SK-N-SH (cell line): ENCODE results near the gene LY6G5C. TPM values are rescaled to one million over a fixed set of nuclear protein-coding genes. Genes with fewer than 3 reads are reported as not detected.

Experiments used
- CTCF ChIA-PET: fragments of 300-600, 350-600 bp; formaldehyde crosslinking; extraction: SDS; loops from one replicate; lab custom pipeline; 2021; lab: Yijun Ruan, JAX
- POLR2A ChIA-PET: fragments of 350-600 bp; sonication (Branson Sonifier 250); formaldehyde crosslinking; extraction: SDS; loops from one replicate; lab custom pipeline; 2020; ENCODE audit warnings: antibody characterized with exemption, inconsistent platforms; lab: Yijun Ruan, JAX
- DNase-seq: peaks from one replicate; pipeline ENCODE4 v3.0.0; 2012
- H2AFZ ChIP-seq: fragments of 200-600 bp; sonication (generic); 2 replicates; pipeline ENCODE4 v1.8.1; 2016; ENCODE audit warnings: antibody characterized with exemption, mild to moderate bottlenecking, low read depth
- H3F3A ChIP-seq: fragments of 200-600 bp; sonication (generic); replicated peaks from 2 replicates; pipeline ENCODE3; 2016; ENCODE audit warnings: antibody characterized with exemption, mild to moderate bottlenecking; ENCODE audit not compliant: insufficient read depth
- H3K27ac ChIP-seq, 2 experiments: fragments of 200-500 bp in 1 of 2; fragments of 200-600 bp in 1 of 2; sonication (Bioruptor generic) in 1 of 2; sonication (generic), shearing (Covaris generic) in 1 of 2; 2 replicates each; pipeline versions ENCODE4 v1.5.1 to v1.6.1; 2014 to 2016; ENCODE audit warnings: low read depth in 2 of 2, inconsistent platforms in 1 of 2, low read length in 1 of 2, mild to moderate bottlenecking in 1 of 2, mixed read lengths in 1 of 2
- H3K27me3 ChIP-seq: fragments of 200-600 bp; sonication (generic), shearing (Covaris generic); 2 replicates; pipeline ENCODE4 v1.6.1; 2016; ENCODE audit warnings: mixed run types; ENCODE audit not compliant: insufficient read depth
- H3K36me3 ChIP-seq, 2 experiments: fragments of 200-500 bp in 1 of 2; fragments of 200-600 bp in 1 of 2; sonication (Bioruptor generic) in 1 of 2; sonication (generic) in 1 of 2; replicated peaks in 1 of 2; 2 replicates each; pipeline versions ENCODE3 to v1.5.1; 2014 to 2016; ENCODE audit warnings: low read length in 1 of 2, mild to moderate bottlenecking in 1 of 2; ENCODE audit not compliant: insufficient read depth in 2 of 2, control insufficient read depth in 1 of 2
- H3K4me1 ChIP-seq, 2 experiments: fragments of 200-500 bp in 1 of 2; fragments of 200-600 bp in 1 of 2; sonication (Bioruptor generic) in 1 of 2; sonication (generic), shearing (Covaris generic) in 1 of 2; 2 replicates each; pipeline versions ENCODE4 v1.5.1 to v1.6.1; 2014 to 2016; ENCODE audit warnings: low read depth in 1 of 2, low read length in 1 of 2, mixed run types in 1 of 2; ENCODE audit not compliant: insufficient read depth in 2 of 2, control insufficient read depth in 1 of 2
- H3K4me2 ChIP-seq: fragments of 200-600 bp; sonication (generic), shearing (Covaris generic); 2 replicates; pipeline ENCODE4 v1.6.1; 2017; ENCODE audit warnings: mixed run types
- H3K4me3 ChIP-seq, 2 experiments: fragments of 200-500 bp in 1 of 2; fragments of 200-600 bp in 1 of 2; sonication (Bioruptor generic) in 1 of 2; sonication (generic), shearing (Covaris generic) in 1 of 2; 2 replicates each; pipeline versions ENCODE4 v1.5.1 to v1.8.1; 2014 to 2016; ENCODE audit warnings: low read depth in 2 of 2, inconsistent platforms in 1 of 2, low read length in 1 of 2, mild to moderate bottlenecking in 1 of 2, mixed read lengths in 1 of 2, moderate library complexity in 1 of 2
- H3K79me2 ChIP-seq: fragments of 200-600 bp; sonication (generic); 2 replicates; pipeline ENCODE4 v1.8.1; 2017; ENCODE audit warnings: mild to moderate bottlenecking; ENCODE audit not compliant: insufficient read depth
- H3K9ac ChIP-seq: fragments of 200-600 bp; sonication (generic); 2 replicates; pipeline ENCODE4 v1.6.1; 2017; ENCODE audit warnings: mixed run types
- H3K9me2 ChIP-seq: fragments of 200-600 bp; sonication (generic); 2 replicates; pipeline ENCODE4 v1.6.1; 2017; ENCODE audit warnings: mixed run types
- H3K9me3 ChIP-seq: fragments of 200-600 bp; sonication (generic); 2 replicates; pipeline ENCODE4 v1.6.1; 2017; ENCODE audit warnings: mixed run types, mild to moderate bottlenecking, moderate library complexity
- H4K20me1 ChIP-seq: fragments of 200-600 bp; sonication (generic); 2 replicates; pipeline ENCODE4 v1.6.1; 2017; ENCODE audit warnings: mild to moderate bottlenecking, mixed run types; ENCODE audit not compliant: insufficient read depth
- CHD2 ChIP-seq: fragments of 150-350 bp; IDR thresholded peaks from 2 replicates; pipeline ENCODE4 v1.6.1; 2018; ENCODE audit warnings: low read length; ENCODE audit not compliant: partially characterized antibody
- FOXM1 ChIP-seq: IDR thresholded peaks from 2 replicates; pipeline ENCODE4 v1.4.0; 2012; ENCODE audit warnings: low read depth, mild to moderate bottlenecking
- GABPA ChIP-seq: IDR thresholded peaks from 2 replicates; pipeline ENCODE4 v1.4.0; 2012; ENCODE audit warnings: low read depth, mild to moderate bottlenecking
- POLR2AphosphoS5 ChIP-seq: IDR thresholded peaks from 2 replicates; pipeline ENCODE4 v1.6.1; 2012; ENCODE audit warnings: low read depth, low read length
- RAD21 ChIP-seq: IDR thresholded peaks from 2 replicates; pipeline ENCODE4 v1.6.1; 2012; ENCODE audit warnings: mild to moderate bottlenecking, low read length
- RFX5 ChIP-seq: IDR thresholded peaks from 2 replicates; pipeline ENCODE4 v1.6.1; 2012; ENCODE audit warnings: mild to moderate bottlenecking, improper control_type of control experiment, low read length
- SIN3A ChIP-seq: IDR thresholded peaks from 2 replicates; pipeline ENCODE4 v1.6.1; 2012; ENCODE audit warnings: low read depth, mild to moderate bottlenecking, low read length, moderate library complexity, borderline replicate concordance
- TAF1 ChIP-seq: IDR thresholded peaks from 2 replicates; pipeline ENCODE4 v1.6.1; 2012; ENCODE audit warnings: low read depth, mild to moderate bottlenecking, low read length, moderate library complexity, borderline replicate concordance
- TEAD4 ChIP-seq: IDR thresholded peaks from 2 replicates; pipeline ENCODE4 v1.4.0; 2012; ENCODE audit warnings: mild to moderate bottlenecking, borderline replicate concordance; ENCODE audit not compliant: insufficient read depth
- WGBS: methylation state at CpG from one replicate; pipeline ENCODE4 v1.1.6; 2017; ENCODE audit warnings: low lambda C conversion rate; 5-methylcytosine and 5-hydroxymethylcytosine counted together
- polyA plus RNA-seq, 3 experiments: library from polyadenylated mRNA; depleted of rRNA; stranded (reverse); fragments of >200 nt; gene quantifications; 2 replicates each; pipeline ENCODE4 v1.2.3, GENCODE V29; 2012
- TF ChIP-seq, protein P1 (sequence below): fragments of 150-350 bp; IDR thresholded peaks from 2 replicates; pipeline ENCODE4 v1.6.1; 2016; ENCODE audit warnings: mild to moderate bottlenecking, low read depth, low read length
- TF ChIP-seq, protein P2 (sequence below): IDR thresholded peaks from 2 replicates; pipeline ENCODE4 v1.6.1; 2012; ENCODE audit warnings: mild to moderate bottlenecking, low read depth, low read length, moderate library complexity
- TF ChIP-seq, protein P3 (sequence below): fragments of 150-350 bp; IDR thresholded peaks from 2 replicates; pipeline ENCODE4 v1.6.1; 2017; ENCODE audit warnings: antibody characterized with exemption, low read length, low read depth, borderline replicate concordance
- TF ChIP-seq, protein P4 (sequence below): IDR thresholded peaks from 2 replicates; pipeline ENCODE4 v1.4.0; 2012; ENCODE audit warnings: low read depth, borderline replicate concordance

LY6G5C gene
- polyA plus RNA-seq, 1 of the 3 experiments (the other 2 are of a cell fraction), result 1.1 TPM

DNA sequence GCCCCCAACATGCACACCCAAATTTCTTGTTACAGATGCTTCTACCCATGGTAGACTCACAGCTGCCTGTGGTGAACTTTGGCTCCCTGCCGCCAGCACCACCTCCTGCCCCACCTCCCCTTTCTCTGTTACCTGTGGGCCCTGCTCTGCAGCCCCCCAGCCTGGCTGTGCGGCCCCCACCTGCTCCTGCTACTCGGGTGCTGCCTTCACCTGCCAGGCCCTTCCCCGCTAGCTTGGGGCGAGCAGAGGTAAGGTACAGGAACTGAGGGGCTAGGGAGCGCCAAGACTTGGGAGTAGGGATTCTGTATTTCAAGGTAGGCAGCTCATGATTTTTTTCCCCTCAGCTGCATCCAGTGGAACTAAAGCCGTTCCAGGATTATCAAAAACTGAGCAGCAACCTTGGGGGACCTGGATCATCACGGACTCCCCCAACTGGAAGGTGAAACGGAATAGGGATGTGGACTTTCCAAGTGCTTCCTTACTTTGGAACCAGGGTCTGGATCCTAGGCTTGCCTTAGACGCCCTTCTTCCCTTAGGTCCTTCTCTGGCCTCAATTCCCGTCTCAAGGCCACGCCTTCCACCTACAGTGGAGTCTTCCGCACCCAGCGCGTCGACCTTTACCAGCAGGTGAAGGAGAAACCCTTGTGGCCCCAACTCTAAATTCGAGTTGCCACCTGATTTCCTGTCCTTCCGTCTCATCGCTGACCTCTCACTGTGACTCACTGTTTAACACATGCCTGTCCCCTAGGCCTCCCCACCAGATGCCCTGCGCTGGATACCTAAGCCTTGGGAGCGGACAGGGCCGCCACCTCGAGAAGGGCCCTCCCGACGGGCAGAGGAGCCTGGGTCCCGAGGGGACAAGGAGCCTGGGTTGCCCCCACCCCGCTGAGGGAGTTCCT is 43.9 kb downstream of the LY6G5C start:
- no peaks in the 10 kb centered on the region for H3K79me2 ChIP-seq
- H3F3A ChIP-seq, result peaks cover 71% of the 10 kb centered on the region
- H3K4me1 ChIP-seq, result no peaks in the 10 kb centered on the region; a peak in 1 of 4 replicates
- ChIA-PET CTCF (interaction anchor here (1.3 to 1.7 kb wide), 2 partner anchors 15 to 16 kb away, joined by 3 to 5 read pairs; no protein-coding TSS in a partner anchor), POLR2A (interaction anchor here (1.6 to 2.2 kb wide), 3 partner anchors 10 to 15 kb away, joined by 3 to 13 read pairs (median 10); partner anchors contain the start of gene BAG6)
- peaks cover 11% of the 10 kb centered on the region; the same call in 1 of the 2 replicates for H4K20me1 ChIP-seq
- H3K4me3 ChIP-seq, result no peak overlapping the region
- TF ChIP-seq TEAD4, result no peak
- TF ChIP-seq, protein P1, sequence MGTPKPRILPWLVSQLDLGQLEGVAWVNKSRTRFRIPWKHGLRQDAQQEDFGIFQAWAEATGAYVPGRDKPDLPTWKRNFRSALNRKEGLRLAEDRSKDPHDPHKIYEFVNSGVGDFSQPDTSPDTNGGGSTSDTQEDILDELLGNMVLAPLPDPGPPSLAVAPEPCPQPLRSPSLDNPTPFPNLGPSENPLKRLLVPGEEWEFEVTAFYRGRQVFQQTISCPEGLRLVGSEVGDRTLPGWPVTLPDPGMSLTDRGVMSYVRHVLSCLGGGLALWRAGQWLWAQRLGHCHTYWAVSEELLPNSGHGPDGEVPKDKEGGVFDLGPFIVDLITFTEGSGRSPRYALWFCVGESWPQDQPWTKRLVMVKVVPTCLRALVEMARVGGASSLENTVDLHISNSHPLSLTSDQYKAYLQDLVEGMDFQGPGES, result no peak
- TF ChIP-seq, protein P2, sequence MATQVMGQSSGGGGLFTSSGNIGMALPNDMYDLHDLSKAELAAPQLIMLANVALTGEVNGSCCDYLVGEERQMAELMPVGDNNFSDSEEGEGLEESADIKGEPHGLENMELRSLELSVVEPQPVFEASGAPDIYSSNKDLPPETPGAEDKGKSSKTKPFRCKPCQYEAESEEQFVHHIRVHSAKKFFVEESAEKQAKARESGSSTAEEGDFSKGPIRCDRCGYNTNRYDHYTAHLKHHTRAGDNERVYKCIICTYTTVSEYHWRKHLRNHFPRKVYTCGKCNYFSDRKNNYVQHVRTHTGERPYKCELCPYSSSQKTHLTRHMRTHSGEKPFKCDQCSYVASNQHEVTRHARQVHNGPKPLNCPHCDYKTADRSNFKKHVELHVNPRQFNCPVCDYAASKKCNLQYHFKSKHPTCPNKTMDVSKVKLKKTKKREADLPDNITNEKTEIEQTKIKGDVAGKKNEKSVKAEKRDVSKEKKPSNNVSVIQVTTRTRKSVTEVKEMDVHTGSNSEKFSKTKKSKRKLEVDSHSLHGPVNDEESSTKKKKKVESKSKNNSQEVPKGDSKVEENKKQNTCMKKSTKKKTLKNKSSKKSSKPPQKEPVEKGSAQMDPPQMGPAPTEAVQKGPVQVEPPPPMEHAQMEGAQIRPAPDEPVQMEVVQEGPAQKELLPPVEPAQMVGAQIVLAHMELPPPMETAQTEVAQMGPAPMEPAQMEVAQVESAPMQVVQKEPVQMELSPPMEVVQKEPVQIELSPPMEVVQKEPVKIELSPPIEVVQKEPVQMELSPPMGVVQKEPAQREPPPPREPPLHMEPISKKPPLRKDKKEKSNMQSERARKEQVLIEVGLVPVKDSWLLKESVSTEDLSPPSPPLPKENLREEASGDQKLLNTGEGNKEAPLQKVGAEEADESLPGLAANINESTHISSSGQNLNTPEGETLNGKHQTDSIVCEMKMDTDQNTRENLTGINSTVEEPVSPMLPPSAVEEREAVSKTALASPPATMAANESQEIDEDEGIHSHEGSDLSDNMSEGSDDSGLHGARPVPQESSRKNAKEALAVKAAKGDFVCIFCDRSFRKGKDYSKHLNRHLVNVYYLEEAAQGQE, result no peak
- no peak for TF ChIP-seq RAD21
- TF ChIP-seq POLR2AphosphoS5, result no peak
- no peak for TF ChIP-seq SIN3A
- TF ChIP-seq GABPA, result no peak
- H3K4me2 ChIP-seq, result no peak overlapping the region
- H3K9ac ChIP-seq, result no peak overlapping the region
- 87% methylated on average over 27 of the region's 27 CpGs for WGBS
- no peak for DNase-seq
- no peaks in the 10 kb centered on the region for H3K9me2 ChIP-seq
- no peaks in the 10 kb centered on the region for H3K9me3 ChIP-seq
- no peak overlapping the region for H2AFZ ChIP-seq
- no peaks in the 10 kb centered on the region for H3K27me3 ChIP-seq
- peaks cover 30 to 95% of the 10 kb centered on the region in 2 experiments for H3K36me3 ChIP-seq
- H3K27ac ChIP-seq, result no peak overlapping the region; a peak in 1 of 4 replicates

DNA sequence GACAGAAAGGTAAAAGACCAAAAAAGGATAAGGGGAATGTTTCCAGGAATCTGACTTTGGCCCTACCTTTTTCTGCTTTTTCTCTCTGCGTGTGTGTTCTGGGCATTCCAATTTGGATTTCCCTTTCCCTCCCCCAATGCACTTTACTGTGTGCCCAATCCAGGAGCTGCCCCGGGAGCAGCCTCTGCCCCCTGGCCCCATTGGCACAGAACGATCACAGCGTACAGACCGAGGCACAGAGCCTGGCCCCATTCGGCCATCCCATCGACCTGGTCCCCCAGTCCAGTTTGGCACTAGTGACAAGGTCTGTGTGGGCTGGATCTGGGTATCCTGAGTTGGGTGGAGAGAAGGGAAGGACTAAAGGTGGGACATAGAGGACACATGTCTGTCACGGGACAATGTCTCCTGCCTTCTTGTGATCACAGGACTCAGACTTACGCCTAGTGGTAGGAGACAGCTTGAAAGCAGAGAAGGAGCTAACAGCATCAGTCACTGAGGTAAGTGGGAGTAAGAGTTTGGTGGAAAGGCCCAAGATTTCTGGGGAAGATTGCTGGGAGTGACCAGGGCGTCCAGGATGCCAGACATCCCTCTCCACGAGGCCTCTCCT is 45.8 kb downstream of the LY6G5C start:
- H3K27me3 ChIP-seq, result no peaks in the 10 kb centered on the region
- H3K9me2 ChIP-seq, result no peaks in the 10 kb centered on the region
- H3K4me3 ChIP-seq, result no peak overlapping the region
- H3K27ac ChIP-seq, result no peak overlapping the region
- H3K4me2 ChIP-seq, result no peak overlapping the region
- ChIA-PET CTCF (interaction anchor here (1.3 to 1.7 kb wide), 3 partner anchors 12 to 17 kb away, joined by 3 to 5 read pairs (median 5); partner anchors contain the start of gene BAG6), POLR2A (interaction anchor here (0.8 to 2.2 kb wide), 3 partner anchors 8 to 15 kb away, joined by 3 to 13 read pairs (median 3); no protein-coding TSS in a partner anchor)
- H2AFZ ChIP-seq, result no peak overlapping the region
- peaks cover 60% of the 10 kb centered on the region for H3F3A ChIP-seq
- H3K9me3 ChIP-seq, result no peaks in the 10 kb centered on the region
- no peaks in the 10 kb centered on the region; a peak in 1 of 4 replicates for H3K4me1 ChIP-seq
- H3K9ac ChIP-seq, result no peak overlapping the region
- WGBS, result 92% methylated on average over 11 of the region's 11 CpGs
- no peak for DNase-seq
- peaks cover 19% of the 10 kb centered on the region; the same call in 1 of the 2 replicates for H4K20me1 ChIP-seq
- peaks cover 8% of the 10 kb centered on the region; the same call in 1 of the 2 replicates for H3K79me2 ChIP-seq
- peaks cover 34 to 95% of the 10 kb centered on the region in 2 experiments for H3K36me3 ChIP-seq
- no peak for TF ChIP-seq RFX5
- no peak for TF ChIP-seq FOXM1
- no peak for TF ChIP-seq CHD2
- no peak for TF ChIP-seq POLR2AphosphoS5
- TF ChIP-seq GABPA, result no peak
- TF ChIP-seq, protein P3, sequence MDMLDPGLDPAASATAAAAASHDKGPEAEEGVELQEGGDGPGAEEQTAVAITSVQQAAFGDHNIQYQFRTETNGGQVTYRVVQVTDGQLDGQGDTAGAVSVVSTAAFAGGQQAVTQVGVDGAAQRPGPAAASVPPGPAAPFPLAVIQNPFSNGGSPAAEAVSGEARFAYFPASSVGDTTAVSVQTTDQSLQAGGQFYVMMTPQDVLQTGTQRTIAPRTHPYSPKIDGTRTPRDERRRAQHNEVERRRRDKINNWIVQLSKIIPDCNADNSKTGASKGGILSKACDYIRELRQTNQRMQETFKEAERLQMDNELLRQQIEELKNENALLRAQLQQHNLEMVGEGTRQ, result no peak
- TF ChIP-seq, protein P1, result no peak
- TF ChIP-seq TAF1, result no peak
- TF ChIP-seq, protein P4, sequence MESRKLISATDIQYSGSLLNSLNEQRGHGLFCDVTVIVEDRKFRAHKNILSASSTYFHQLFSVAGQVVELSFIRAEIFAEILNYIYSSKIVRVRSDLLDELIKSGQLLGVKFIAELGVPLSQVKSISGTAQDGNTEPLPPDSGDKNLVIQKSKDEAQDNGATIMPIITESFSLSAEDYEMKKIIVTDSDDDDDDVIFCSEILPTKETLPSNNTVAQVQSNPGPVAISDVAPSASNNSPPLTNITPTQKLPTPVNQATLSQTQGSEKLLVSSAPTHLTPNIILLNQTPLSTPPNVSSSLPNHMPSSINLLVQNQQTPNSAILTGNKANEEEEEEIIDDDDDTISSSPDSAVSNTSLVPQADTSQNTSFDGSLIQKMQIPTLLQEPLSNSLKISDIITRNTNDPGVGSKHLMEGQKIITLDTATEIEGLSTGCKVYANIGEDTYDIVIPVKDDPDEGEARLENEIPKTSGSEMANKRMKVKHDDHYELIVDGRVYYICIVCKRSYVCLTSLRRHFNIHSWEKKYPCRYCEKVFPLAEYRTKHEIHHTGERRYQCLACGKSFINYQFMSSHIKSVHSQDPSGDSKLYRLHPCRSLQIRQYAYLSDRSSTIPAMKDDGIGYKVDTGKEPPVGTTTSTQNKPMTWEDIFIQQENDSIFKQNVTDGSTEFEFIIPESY, result no peak
